HL-60 (cell line): Measurements from ENCODE around the gene PRRT1B.

Experiments used
- DNase-seq, 2 experiments: peaks; one replicate each; pipeline ENCODE4 v3.0.0-alpha.2; 2010 to 2020; ENCODE audit warnings: low read depth in 1 of 2, low spot score in 1 of 2
- H3K27ac ChIP-seq: fragments of 250-450 bp; sonication (Bioruptor Pico); replicated peaks from 2 replicates; pipeline ENCODE4 v1.5.1; 2020; ENCODE audit warnings: mild to moderate bottlenecking, moderate library complexity
- H3K27me3 ChIP-seq: fragments of 250-450 bp; sonication (Bioruptor Pico); 2 replicates; pipeline ENCODE4 v1.5.1; 2021; ENCODE audit warnings: mild to moderate bottlenecking, moderate library complexity; ENCODE audit not compliant: insufficient read depth, poor library complexity, severe bottlenecking
- H3K4me3 ChIP-seq: replicated peaks from 2 replicates; pipeline ENCODE4 v1.5.1; 2011; ENCODE audit warnings: mild to moderate bottlenecking, control low read depth, low read length; ENCODE audit not compliant: insufficient read depth
- GABPA ChIP-seq: IDR thresholded peaks from 2 replicates; pipeline ENCODE4 v1.6.1; 2012; ENCODE audit warnings: low read depth
- POLR2AphosphoS5 ChIP-seq: IDR thresholded peaks from 2 replicates; pipeline ENCODE4 v1.6.1; 2012; ENCODE audit warnings: low read depth
- SPI1 ChIP-seq: IDR thresholded peaks from 2 replicates; pipeline ENCODE4 v1.6.1; 2012; ENCODE audit warnings: low read depth, mild to moderate bottlenecking, borderline replicate concordance
- TF ChIP-seq, protein P1 (sequence below): IDR thresholded peaks from one replicate; pipeline ENCODE4 v1.5.1; 2011; ENCODE audit warnings: low read length, control low read depth, inconsistent platforms; ENCODE audit not compliant: insufficient read depth
- TF ChIP-seq, protein P2 (sequence below): IDR thresholded peaks from 2 replicates; pipeline ENCODE4 v1.6.1; 2012; ENCODE audit warnings: low read depth; ENCODE audit not compliant: insufficient replicate concordance

PRRT1B gene

DNA sequence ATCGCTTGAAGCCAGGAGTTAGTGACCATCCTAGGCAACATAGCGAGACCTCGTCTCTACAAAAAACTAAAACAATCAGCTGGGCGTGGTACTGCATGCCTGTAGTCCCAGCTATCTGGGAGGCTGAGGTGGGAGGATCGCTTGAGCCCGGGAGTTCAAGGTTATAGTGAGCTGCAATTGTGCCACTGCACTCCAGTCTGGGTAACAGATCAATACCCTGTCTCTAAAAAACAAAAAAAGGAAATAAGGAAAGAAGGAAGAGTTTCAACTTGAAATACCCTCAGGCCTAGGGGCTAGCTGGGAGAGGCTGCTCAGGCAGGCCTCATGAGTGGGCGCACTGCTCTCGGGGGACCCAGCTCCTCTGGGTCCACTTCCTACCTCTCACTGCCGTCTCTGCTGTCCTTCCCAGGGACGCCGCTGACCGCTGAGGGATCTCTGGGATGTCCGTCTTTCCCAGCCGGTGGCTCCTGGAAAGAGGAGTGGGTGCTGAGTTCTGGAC, 56.4 kb downstream of the PRRT1B start:
- TF ChIP-seq POLR2AphosphoS5 (no peak), SPI1 (no peak), GABPA (no peak)
- TF ChIP-seq, protein P1, sequence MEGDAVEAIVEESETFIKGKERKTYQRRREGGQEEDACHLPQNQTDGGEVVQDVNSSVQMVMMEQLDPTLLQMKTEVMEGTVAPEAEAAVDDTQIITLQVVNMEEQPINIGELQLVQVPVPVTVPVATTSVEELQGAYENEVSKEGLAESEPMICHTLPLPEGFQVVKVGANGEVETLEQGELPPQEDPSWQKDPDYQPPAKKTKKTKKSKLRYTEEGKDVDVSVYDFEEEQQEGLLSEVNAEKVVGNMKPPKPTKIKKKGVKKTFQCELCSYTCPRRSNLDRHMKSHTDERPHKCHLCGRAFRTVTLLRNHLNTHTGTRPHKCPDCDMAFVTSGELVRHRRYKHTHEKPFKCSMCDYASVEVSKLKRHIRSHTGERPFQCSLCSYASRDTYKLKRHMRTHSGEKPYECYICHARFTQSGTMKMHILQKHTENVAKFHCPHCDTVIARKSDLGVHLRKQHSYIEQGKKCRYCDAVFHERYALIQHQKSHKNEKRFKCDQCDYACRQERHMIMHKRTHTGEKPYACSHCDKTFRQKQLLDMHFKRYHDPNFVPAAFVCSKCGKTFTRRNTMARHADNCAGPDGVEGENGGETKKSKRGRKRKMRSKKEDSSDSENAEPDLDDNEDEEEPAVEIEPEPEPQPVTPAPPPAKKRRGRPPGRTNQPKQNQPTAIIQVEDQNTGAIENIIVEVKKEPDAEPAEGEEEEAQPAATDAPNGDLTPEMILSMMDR = no peak
- TF ChIP-seq, protein P2, sequence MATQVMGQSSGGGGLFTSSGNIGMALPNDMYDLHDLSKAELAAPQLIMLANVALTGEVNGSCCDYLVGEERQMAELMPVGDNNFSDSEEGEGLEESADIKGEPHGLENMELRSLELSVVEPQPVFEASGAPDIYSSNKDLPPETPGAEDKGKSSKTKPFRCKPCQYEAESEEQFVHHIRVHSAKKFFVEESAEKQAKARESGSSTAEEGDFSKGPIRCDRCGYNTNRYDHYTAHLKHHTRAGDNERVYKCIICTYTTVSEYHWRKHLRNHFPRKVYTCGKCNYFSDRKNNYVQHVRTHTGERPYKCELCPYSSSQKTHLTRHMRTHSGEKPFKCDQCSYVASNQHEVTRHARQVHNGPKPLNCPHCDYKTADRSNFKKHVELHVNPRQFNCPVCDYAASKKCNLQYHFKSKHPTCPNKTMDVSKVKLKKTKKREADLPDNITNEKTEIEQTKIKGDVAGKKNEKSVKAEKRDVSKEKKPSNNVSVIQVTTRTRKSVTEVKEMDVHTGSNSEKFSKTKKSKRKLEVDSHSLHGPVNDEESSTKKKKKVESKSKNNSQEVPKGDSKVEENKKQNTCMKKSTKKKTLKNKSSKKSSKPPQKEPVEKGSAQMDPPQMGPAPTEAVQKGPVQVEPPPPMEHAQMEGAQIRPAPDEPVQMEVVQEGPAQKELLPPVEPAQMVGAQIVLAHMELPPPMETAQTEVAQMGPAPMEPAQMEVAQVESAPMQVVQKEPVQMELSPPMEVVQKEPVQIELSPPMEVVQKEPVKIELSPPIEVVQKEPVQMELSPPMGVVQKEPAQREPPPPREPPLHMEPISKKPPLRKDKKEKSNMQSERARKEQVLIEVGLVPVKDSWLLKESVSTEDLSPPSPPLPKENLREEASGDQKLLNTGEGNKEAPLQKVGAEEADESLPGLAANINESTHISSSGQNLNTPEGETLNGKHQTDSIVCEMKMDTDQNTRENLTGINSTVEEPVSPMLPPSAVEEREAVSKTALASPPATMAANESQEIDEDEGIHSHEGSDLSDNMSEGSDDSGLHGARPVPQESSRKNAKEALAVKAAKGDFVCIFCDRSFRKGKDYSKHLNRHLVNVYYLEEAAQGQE = no peak
- Histone ChIP-seq H3K27me3 (no peaks in the 10 kb centered on the region), H3K27ac (peak overlapping the region; percentile 62; the same call in 1 of the 2 replicates), H3K4me3 (no peak overlapping the region)
- DNase-seq = no peak

DNA sequence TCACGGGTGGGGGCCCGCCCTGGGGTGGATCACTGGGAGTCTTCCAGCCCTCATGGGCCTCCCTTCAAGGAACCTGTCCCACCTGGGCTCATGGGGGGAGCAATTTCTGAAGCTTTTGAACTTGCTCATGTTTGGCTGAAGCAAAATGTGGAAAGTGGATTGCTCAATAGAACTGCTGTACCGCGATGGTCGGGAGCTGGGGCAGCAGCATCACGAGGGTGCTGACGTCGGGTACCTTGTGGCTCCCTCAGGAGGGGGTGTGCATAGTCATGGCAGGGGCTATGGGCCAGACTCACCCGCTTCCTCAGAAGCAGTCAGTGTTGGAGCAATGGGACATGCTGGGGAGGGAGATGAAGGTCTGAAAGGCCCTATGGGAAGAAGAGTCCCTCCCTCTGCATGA, 57.9 kb downstream of the PRRT1B start:
- no peak overlapping the region for H3K4me3 ChIP-seq
- peak overlapping the region; percentile 62 for H3K27ac ChIP-seq
- DNase-seq = peak; percentile 81 to 82
- no peaks in the 10 kb centered on the region for H3K27me3 ChIP-seq
- TF ChIP-seq SPI1 = no peak
- no peak for TF ChIP-seq GABPA
- no peak for TF ChIP-seq POLR2AphosphoS5
- TF ChIP-seq, protein P1 = no peak
- TF ChIP-seq, protein P2 = no peak

GRCh38 chr9:131603711-131604439, 58.6 kb downstream of the PRRT1B start:
- TF ChIP-seq, protein P1 = no peak
- TF ChIP-seq POLR2AphosphoS5 = no peak
- TF ChIP-seq, protein P2 = no peak
- no peak for TF ChIP-seq GABPA
- no peak for TF ChIP-seq SPI1

More at GRCh38 chr9:131603711-131604439, 58.6 kb downstream of the PRRT1B start:
- no peak overlapping the region for H3K4me3 ChIP-seq
- DNase-seq = no peak
- H3K27ac ChIP-seq = peak overlapping the region; percentile 62
- no peaks in the 10 kb centered on the region for H3K27me3 ChIP-seq
